Measurements from ENCODE around the gene UQCC3. TPM values are rescaled to one million over a fixed set of nuclear protein-coding genes. Genes with fewer than 3 reads are reported as not detected.

The UQCC3 gene
- total RNA-seq, 4 donors from 2014 or later = 5.7 to 10.6 (median 8.1) TPM

DNA sequence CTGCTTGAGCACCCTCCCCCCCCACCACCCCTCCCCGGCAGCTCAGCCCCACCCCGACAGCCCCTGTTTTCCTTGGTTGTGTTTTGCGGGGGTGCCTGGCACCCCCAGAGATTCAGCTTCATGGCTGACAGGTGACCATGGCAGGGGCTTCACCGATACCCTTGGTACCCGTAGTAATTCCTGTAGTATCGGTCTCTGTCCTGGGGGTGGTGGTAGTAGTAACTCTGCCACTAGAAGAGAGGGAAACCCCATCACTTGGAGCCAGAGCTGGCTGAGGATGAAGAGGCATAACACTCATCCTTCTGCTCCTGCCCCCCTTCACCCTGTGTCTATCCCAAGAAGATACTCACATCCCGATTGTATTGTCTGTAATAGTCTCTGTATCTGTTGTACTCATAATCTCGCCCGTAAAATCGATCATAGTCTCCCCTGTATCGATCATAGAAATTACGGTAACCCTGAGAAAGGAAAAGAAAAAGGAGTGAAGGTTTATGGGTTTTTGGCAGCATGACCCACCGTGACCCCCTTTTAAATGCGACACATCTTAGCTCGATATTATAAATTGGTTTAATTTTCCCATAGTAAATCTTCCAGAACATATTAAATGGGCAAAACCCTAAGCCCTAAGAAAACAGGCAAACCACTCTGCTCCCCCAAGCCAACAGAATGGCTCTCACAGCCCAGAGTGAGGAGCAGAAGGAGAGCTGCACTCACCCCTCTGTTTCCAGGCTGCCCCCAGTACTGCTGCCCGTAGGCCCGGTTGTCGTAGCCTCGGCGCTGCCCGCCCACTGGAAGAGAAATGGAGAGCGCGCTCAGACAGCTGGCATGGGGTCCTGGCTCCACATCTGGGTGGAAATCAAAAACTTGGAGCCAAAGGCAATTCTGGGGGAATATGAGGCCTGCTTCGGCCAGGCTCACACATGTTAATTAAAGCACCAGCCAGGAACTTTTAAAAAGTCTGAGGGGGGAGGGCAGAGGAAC, 44.0 kb downstream of the UQCC3 start:
- intact Hi-C loops (cut with DNase I) = no loop called here
- TF ChIP-seq, protein P1, sequence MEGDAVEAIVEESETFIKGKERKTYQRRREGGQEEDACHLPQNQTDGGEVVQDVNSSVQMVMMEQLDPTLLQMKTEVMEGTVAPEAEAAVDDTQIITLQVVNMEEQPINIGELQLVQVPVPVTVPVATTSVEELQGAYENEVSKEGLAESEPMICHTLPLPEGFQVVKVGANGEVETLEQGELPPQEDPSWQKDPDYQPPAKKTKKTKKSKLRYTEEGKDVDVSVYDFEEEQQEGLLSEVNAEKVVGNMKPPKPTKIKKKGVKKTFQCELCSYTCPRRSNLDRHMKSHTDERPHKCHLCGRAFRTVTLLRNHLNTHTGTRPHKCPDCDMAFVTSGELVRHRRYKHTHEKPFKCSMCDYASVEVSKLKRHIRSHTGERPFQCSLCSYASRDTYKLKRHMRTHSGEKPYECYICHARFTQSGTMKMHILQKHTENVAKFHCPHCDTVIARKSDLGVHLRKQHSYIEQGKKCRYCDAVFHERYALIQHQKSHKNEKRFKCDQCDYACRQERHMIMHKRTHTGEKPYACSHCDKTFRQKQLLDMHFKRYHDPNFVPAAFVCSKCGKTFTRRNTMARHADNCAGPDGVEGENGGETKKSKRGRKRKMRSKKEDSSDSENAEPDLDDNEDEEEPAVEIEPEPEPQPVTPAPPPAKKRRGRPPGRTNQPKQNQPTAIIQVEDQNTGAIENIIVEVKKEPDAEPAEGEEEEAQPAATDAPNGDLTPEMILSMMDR (IDR thresholded peaks at IDR 0.05) = no peak
- no peak for TF ChIP-seq POLR2A (IDR thresholded peaks at IDR 0.05)
- Histone ChIP-seq H3K9me3 (no peaks in the 10 kb centered on the region), H3K36me3 (peaks cover 77 to 90% of the 10 kb centered on the region in 2 donors), H3K27ac (no peak overlapping the region), H3K4me3 (replicated peaks in 1 of 3) (no peak overlapping the region), H3K4me1 (peaks cover 0 to under 1% of the 10 kb centered on the region in 2 donors), H3K27me3 (no peaks in the 10 kb centered on the region)
- WGBS, 2 donors = 92 to 94% methylated on average over 24 of the region's 24 CpGs
- no peak for DNase-seq

DNA sequence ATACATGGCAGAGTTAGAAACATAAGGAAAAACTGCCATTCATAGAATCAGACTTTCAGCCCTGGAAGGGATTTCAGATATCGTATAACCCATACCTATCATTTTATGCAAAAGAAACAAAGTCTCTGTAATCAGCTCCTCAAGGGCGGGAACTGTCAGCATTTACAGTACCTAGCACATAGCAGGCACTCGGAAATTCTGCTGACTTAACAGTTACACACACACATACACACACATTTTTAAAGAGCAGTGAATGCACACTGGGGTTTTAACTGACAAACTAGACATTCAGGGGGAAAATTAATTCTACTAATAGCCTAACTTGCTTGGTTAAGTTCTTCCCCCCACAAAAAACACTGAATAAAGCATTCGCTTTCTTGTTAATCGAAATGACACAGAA, 44.7 kb downstream of the UQCC3 start:
- WGBS, 2 donors = 94% methylated on average over 5 of the region's 5 CpGs

DNA sequence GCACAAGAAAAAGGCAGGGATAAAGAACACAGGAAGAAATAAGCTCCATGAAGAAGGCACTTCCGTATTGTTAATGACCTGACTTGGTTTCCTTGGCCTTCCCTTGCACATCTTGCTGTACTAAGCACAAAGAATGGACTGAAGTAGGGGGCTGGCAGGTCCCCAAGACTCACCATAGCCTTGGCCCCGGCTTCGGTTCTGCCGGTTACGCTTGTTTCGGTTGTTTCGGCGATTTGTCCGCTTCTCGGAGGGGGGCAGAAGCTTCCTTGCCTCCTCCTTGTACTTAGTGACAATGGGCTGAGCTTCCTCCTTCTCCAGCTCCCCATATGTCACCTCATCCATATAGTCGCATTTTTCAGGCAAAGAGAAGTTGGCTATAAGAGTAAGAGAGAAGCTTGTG, 45.3 kb downstream of the UQCC3 start:
- Histone ChIP-seq H3K4me3 (replicated peaks in 1 of 3) (no peak overlapping the region), H3K9me3 (no peaks in the 10 kb centered on the region), H3K27me3 (no peaks in the 10 kb centered on the region), H3K27ac (no peak overlapping the region), H3K36me3 (peaks cover 89 to 96% of the 10 kb centered on the region in 2 donors), H3K4me1 (no peaks in the 10 kb centered on the region)
- intact Hi-C loops (cut with DNase I) = no loop called here
- DNase-seq = no peak
- TF ChIP-seq POLR2A (IDR thresholded peaks at IDR 0.05) = no peak
- TF ChIP-seq, protein P1 (IDR thresholded peaks at IDR 0.05) = no peak
- 92 to 93% methylated on average over 11 of the region's 11 CpGs for WGBS, 2 donors

More for the DNA sequence above, 44.7 kb downstream of the UQCC3 start:
- intact Hi-C loops (cut with DNase I) = no loop called here
- no peak overlapping the region for H3K4me3 ChIP-seq (replicated peaks in 1 of 3)
- TF ChIP-seq, protein P1 (IDR thresholded peaks at IDR 0.05) = no peak
- no peak for TF ChIP-seq POLR2A (IDR thresholded peaks at IDR 0.05)
- H3K27ac ChIP-seq = no peak overlapping the region
- no peaks in the 10 kb centered on the region for H3K9me3 ChIP-seq
- no peaks in the 10 kb centered on the region for H3K27me3 ChIP-seq
- H3K4me1 ChIP-seq = no peaks in the 10 kb centered on the region
- peaks cover 83 to 90% of the 10 kb centered on the region in 2 donors for H3K36me3 ChIP-seq
- no peak for DNase-seq

DNA sequence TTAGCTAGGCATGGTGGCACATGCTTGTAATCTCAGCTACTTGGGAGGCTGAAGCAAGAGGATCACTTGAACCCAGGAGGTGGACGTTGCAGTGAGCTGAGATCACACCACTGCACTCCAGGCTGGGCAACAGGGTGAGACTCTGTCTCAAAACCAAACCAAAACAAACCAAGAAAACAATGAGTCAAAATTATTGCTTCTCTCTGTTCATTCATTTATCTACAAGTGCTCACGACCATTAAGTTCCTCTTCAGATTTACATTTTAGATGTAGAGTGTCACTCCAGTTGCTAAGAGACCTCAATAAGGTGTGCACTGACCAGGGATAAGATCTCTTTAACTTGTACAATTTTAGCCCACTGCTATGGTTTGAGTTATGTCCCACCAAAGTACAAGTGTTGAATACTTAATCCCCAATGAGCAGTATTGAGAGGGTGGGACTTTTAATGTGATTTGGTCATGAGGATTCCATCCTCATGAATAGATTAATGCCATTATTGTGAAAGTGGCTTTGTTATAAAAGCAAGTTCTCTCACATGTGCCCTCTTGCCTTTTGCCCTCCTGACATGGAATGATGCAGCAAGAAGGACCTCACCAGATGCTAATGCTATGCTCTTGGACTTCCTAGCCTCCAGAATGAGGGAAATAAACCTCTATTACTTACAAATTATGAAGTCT, 48.0 kb downstream of the UQCC3 start:
- 76 to 82% methylated on average over 2 of the region's 2 CpGs for WGBS, 2 donors
- intact Hi-C loops (cut with DNase I) = no loop called here
- peaks cover 92% of the 10 kb centered on the region in 2 donors for H3K36me3 ChIP-seq

More for the DNA sequence above, 48.0 kb downstream of the UQCC3 start:
- Histone ChIP-seq H3K27me3 (no peaks in the 10 kb centered on the region), H3K27ac (no peak overlapping the region), H3K4me3 (replicated peaks in 1 of 3) (no peak overlapping the region), H3K9me3 (no peaks in the 10 kb centered on the region), H3K4me1 (peaks cover under 1 to 8% of the 10 kb centered on the region in 2 donors)
- no peak for DNase-seq
- TF ChIP-seq, protein P1 (IDR thresholded peaks at IDR 0.05) = no peak
